HG02763 (cell line): ENCODE measurements around the gene NEU3.
"Not testable (repeated sequence)": the region's sequence is repeated elsewhere in the genome, so short reads cannot be mapped to it uniquely, and the experiment has no call there.

Source experiments
- ATAC-seq: cut with Tn5 transposase; IDR thresholded peaks from one replicate; pipeline ENCODE4 v1.9.1; 2021; ENCODE audit warnings: mild to moderate bottlenecking, moderate library complexity; ENCODE audit not compliant: unreplicated experiment

NEU3 gene, protein sequence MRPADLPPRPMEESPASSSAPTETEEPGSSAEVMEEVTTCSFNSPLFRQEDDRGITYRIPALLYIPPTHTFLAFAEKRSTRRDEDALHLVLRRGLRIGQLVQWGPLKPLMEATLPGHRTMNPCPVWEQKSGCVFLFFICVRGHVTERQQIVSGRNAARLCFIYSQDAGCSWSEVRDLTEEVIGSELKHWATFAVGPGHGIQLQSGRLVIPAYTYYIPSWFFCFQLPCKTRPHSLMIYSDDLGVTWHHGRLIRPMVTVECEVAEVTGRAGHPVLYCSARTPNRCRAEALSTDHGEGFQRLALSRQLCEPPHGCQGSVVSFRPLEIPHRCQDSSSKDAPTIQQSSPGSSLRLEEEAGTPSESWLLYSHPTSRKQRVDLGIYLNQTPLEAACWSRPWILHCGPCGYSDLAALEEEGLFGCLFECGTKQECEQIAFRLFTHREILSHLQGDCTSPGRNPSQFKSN

DNA sequence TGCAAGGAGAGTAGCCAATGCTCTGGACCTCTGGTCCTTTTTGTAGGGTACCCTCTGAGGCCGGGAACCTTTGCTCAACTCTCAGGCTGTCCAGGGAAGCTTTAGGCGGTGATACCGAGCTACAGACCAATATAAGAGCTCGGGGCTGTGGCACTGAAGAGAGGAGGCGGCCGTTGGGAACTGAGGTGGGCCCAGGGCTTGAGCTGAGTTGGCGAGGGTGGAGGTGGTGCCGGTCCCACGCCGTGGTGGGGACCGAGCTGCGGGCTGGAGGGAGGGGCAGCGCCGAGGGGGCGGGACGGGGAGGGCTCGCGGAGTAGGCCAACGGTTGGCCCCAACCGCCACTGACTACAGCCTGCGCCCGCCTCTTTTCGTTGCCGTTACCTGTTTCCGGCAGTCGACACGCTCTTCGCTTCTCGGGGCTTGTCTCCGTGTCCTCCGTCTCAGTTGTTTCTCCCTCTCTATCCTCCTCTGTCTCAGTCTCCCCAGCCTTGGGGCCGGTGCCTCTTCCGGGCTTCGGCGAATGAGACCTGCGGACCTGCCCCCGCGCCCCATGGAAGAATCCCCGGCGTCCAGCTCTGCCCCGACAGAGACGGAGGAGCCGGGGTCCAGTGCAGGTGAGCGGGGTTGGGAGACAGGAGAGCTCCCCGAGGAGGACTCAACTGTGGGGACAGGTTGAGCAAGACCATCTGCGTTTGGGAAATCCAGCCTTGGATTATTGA lies at the start of gene NEU3:
Gene NEU3, plus strand, starts transcription at position 393 of the 719 bp plus-strand sequence. Its CDS starts 128 bp downstream, at position 521.
- ATAC-seq, result peak; percentile 78

DNA sequence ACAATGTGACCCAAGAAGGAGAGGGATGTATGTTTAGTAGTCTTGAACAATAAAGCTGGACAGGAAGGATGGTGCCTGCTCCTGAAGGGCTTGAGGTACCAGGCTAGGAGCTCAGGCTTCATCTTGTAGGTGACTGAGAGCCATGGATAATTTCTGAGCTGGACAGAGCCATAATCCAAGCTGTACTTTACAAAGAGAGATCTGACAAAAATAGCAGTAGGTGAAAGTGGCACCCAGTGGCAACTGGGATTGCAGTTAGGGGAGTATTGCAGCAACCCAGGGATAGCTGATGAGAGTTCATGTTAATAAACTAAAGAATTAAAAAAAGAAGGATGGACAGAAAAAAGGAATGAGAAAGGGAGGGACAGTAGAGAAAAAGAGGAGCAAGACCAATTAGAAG lies 47.2 kb upstream of the NEU3 start:
- no peak for ATAC-seq

DNA sequence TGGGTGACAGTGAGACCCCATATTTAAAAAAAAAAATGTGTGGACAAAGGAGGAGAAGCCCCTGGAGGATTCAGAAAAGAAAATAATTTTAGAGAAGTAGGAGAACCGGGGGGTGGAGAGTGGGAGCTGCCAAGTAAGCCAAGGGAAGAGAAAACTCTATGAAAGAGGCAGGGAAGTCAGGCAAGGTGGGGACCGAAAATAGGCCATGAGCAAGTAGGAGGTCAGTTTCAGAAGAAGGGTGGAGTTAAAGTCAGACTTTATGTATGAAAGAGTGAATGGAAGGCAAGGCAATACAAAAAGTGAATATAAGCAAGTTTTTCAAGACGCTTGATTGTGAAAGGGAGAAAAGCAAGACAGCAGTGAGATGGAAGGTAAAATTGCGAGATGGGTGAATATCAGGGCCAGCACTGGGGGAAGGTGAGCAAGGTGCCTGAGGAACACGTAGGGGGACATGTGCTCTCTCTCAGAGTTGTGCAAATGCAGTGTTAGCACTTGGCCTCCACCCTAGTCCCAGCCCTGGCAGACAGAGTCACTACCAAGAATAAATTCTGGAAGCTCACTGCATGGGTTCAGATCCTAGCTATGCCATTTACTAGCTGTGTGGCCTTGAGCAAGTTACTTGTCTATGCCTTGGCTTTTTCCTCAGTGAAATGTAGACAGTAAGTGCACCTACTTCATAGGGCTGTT lies 46.5 kb upstream of the NEU3 start:
- no peak for ATAC-seq

DNA sequence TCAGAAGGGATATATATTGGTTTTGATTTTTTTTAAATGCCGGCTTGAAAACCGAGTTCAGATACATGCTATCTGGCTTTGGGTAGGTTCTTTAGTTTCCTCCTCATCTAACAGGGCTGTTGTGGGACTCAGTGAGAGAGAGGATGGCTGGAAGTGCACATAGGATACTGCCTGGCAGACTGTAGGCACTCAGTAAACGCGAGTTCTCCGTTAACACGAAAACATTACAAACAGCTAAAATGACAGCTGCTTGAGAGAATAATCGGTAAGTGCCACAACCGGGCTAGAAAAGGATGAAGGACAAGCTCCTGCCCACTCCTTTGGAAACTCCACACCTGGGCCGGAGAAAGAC lies 40.2 kb upstream of the NEU3 start:
- ATAC-seq, result peak; percentile 15

DNA sequence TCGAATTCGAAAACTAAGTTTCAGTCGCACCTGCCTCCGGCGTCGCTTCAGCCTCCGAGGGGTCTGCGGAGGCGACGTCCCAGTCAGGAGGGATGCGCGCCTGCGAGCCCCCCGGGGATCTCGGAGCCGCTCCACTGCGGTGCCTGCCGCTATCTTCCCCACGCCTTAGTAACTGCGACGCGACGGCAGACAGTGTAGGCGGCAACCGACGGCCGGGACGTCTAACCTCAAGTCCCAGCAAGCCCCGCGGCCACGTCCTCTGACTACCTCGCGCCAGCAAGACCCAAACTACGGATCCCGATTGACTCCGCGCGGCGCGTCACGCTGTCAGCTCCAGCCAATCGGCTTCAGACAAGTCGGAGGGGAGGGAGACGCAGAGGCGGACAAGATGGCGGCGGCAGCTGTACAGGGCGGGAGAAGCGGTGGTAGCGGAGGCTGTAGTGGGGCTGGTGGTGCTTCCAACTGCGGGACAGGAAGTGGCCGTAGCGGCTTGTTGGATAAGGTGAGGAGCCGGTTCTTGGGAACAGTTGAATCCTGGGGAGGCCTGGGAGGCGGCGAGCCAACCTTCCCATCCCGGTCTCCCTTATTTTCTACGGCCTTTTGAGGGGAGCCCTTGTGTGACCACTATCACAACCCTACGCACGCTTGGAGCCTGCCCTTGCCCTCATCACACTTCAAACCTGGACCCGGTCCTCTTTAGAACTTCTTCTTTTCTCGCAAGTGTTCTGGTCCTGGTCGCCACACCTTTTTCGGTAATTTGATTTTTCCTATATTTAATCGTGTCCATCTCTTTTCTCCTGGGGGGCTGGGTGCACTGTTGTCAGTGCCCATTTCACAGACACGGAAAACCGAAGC lies 39.6 kb upstream of the NEU3 start, which contains the start of the genes SPCS2 and XRRA1:
Gene SPCS2, plus strand, starts transcription at position 369 of the 855 bp plus-strand sequence. Its CDS starts 20 bp downstream, at position 389.
Gene XRRA1, minus strand, starts transcription at position 194 of the 855 bp plus-strand sequence. CDS start 8,213 bp downstream, outside the sequence.
- ATAC-seq, result peak; percentile 93

DNA sequence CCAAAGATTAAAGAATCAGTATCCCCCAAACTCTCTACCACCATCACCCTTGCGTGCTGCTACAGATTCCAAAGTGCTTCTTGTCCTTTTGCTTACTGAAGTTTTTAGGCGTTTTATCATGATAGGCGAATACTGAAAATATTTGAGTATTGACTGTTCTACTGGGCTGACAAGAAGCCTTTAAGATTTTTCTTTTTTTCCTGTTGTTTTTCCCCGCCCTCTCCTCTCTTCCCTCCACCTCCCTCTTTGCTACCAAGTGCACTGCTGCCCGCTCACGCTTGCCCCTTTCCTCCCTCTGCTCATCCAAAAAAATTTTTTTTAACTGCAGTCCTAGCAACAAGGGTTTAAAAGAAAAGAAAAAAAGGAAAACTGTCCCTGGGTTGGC lies 39.0 kb upstream of the NEU3 start:
- ATAC-seq, result no peak

DNA sequence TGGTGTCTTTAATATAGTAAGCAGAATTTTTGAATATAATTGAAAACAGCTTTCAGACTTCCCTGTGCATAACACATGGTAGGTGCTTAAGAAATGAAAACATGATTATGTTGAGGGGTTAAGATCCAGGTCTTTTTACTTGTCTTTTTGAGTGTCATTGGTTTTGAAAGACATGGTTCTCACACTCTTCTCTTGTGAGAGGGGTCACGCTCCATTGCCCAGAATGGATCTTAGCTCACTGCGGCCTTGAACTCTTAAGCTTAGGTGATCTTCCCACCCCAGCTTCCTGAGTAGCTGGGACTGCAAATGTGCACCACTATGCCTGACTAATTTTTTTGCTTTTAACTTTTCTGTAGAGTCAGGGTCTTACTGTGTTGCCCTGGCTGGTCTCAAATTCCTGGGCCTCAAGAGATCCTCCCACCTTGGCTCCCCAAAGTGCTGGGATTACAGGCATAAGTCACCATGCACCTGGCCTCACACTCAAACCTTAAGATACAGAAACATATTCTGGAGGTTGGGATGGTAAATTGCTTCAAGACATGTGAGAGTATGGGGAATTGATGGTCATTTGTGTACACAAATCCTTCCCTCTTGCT lies 38.3 kb upstream of the NEU3 start:
- no peak for ATAC-seq

DNA sequence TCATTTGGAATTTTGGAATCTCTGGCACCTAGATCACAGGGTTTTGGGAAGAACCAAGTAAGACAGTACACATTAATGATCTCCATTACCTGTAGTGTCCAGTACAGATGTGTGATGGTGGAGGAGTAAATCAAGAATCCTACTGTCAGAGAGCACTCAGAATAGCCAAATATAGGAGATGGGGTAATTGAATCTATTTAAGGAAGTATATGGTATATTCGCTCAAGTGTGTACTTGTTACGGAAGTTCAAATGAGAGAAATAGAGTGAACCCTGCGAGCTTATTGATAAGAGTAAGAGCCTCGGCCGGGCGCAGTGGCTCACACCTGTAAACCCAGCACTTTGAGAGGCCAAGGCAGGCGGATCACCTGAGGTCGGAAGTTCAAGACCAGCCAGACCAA lies 37.5 kb upstream of the NEU3 start:
- ATAC-seq, result no peak

DNA sequence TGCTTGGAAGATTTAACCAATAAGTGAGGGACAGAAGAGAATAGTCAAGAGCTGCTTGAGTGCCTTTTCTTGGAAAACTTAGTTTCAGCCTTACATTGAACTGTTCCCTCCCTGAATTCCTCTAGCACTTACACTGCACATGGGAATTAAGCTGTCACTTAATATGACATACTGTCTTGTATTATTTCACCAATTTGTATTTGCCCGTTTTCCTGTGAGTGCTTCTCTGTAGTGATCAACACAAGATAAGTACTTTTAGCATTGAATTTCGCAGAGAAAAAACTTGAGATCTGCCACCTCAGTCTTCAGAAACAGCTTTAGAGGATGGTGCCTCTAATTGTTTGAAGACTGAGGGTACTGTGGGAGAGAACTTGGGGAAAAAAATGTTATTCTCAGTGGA lies 36.0 kb upstream of the NEU3 start:
- ATAC-seq, result no peak

DNA sequence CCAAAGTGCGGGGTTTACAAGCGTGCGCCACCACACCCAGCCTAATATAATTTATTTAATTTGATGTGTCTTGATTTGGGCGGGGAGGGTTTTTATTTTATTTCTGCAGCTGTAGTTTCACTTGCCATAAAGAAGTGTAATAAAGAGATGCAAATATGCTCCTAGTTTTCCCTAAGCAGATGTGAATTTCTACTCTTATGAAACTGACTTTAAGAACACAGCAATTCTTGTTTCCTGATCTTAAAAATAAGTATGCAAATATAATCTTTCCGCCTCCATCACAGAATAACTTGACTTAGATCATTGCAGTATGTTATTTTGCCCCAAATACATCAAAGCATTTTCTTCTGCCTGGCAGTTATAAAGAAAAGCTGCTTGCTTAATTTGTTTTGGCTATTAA lies 35.3 kb upstream of the NEU3 start:
- ATAC-seq, result no peak

DNA sequence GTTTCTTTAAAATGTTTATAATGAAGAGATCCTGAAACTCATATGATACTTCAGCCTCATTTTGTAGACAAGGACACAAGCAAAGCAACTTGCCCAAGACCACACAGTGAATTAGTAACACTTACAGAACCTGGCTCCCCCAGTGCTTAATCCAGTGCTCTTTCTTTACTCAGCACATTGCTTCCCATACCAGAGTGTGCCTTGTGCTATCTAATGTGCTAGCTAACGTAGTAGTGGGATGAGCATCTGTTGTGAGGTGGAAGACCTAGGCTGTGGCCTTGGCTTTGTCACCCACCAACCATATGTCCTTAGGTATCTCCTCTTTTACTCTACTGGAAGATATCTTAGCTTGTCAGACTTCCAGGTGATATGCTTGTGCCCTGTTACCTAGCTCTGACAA lies 34.5 kb upstream of the NEU3 start:
- no peak for ATAC-seq

DNA sequence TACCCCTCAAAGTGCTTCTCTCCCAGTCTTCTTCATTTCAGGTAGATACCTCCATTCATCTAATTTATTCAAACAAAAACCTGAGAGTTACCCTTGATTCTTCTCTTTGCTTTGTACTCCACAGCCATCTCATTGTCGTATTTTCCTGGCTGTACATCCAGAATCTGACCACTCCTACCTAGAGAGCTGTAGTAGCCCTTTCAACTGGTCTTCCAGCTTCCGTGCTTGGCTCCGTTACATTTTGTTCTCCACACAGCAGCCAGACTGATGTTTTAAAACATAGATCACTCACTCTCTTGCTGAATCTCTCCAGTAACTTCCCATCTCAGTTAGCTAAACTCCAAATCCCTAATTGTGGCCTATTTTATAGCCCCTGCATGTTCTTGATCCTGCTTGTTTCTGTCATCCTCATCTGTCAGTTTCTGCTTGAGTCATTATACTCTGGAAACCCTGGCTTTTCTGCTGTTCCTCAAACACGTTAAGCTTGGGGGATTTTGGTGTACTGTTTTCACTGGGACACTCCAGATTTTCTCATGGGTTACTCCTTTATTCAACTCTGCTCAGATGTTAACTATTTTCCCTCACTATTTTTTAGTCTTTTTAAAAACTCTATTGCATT lies 32.2 kb upstream of the NEU3 start:
- ATAC-seq, result no peak

DNA sequence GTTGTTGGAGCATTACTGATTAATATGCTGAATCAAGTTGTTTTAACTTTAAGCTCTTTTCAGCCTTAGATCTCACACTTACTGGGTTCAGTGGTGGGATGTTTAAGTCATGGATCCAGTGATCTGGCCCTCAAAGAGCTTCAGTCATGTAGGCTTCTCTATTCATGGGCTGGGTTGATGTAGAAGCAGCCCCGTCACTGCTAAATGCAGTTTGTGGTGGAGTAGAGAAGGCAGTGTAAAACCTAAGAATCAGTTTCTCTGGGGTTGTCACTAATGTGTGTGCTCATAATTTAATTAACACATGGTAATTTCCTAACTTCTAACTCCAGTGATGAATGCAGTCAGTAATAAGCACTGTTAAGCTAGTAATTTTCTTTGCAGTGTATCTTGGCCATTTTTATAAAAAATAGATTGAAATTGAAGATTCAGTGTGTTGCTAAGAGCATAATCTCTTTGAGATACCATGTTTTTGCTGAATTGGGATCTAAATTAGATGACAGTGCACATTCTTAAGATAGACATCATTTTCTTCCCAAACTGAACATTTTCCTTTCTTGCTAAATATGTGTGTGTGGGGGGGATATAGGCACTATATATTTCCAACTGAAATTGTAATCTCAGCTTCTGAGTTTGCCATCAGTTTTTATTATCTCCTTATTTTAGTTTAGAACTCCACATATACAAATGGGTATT lies 30.6 kb upstream of the NEU3 start:
- no peak for ATAC-seq

DNA sequence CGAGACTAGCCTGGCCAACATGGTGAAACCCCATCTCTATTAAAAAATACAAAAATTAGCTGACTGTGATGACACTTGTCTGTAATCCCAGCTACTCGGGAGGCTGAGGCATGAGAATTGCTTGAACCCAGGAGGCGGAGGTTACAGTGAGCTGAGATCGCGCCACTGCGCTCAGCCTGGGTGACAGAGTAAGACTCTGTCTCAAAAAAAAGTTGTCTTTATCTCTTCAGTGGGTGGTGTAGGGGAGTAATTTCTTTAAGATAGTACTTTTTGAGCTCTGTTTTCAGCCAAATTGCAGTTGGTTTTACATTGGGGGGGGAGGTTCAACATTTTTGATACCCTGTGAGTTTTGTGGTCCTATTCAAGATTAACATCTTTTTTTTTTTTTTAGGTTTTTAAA lies 28.6 kb upstream of the NEU3 start:
- not testable (repeated sequence) for ATAC-seq

DNA sequence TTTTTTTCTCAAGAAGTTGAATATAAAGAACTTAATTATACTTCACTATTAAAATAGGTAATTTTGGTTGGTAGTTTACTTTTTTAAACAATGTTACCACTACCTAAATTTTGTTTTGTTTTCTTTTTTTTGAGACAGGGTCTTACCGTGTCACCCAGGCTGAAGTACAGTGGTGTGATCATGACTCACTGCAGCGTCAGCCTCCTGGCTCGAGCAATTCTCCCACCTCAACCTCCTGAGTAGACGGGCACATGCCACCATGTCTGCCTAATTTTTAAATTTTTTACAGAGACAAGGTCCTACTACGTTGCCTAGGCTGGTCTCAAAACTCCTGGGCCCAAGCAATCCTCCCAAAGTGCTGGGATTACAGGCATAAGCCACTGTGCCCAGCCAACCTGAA lies 22.1 kb upstream of the NEU3 start:
- no peak for ATAC-seq

DNA sequence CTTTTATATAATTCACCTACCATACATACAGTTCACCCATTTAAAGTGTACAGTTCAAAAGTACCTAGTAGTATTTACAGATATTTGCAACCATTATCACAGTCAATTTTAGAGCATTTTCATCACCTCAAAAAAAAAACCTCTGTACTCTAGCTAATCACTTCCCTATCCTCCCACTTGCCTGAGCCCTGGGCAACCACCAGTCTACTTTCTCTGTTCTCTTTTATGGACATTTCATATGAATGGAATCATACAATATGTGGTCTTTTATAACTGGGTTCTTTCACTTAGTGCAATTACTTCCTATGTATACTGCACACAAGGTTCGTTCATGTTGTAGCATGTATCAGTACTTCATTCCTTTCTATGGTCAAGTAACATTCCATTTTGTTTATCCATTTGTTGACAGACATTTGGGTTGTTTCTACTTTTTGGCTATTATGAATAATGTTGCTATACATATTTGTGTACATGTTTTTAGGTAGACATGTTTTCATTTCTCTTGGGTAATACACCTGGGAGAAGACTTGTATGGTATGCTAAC lies 17.8 kb upstream of the NEU3 start:
- no peak for ATAC-seq

DNA sequence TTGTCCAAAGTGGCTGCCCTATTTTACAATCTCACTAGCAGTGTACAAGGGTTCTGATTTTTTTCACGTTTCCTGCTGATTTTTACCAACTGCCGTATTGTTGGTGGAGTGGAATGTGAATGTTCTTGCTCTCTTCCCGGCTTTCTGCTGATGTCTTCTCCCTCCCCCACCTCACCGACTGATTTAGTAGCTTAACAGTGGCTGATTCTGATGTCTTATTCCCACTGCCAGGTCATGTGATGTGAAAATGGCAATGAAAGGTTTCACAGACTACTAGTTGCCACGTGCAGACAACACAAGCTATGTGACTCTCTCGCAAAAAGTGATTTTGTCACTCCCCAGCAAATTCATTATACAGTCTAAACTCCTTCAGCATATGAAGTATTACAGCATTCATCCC lies 17.3 kb upstream of the NEU3 start:
- no peak for ATAC-seq

DNA sequence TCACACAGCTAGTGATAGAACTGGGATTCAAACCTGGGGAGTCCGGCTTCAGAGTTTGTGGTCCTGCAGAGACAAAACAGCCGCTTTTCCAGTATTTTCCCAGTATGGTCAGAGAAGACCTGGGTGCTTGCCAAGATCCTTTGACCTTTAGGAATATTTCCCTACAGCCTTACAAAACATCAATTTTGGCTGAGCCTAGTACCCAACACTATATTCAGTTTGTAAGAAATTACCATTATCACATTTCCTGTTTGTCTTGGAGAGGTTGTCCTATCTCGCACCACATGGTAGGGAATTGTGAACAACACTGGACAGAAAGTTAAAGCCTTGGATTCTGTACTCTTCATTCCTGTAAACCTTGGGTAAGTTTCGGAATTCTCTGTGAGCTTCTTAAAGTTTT lies 10.7 kb upstream of the NEU3 start:
- no peak for ATAC-seq

DNA sequence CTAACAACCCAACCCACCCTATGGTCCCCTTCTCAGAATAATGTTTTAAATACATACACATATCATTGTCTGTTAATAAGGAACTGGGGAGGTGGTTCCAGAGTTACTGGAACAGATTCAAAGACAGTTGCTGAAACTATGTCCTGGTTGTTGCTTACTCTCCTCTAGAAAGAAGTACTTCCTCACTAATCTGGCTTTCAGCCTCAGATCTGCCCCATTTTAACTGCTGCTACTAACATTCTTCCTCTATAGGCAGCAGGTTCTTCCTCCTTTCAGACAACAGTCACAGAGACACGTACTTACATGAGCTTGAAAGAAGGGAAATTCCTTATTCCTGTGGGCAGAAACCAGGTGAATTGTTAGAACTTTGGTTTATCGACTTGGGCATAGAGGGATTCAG lies 8.1 kb upstream of the NEU3 start:
- no peak for ATAC-seq
